Lung (tissue), 12 donors: ENCODE results near the gene SS18L1. TPM values are rescaled to one million over a fixed set of nuclear protein-coding genes. Genes with fewer than 3 reads are reported as not detected.

Source experiments
- ATAC-seq: fragments of 200-7000 bp; cut with Tn5 transposase; one replicate; pipeline ENCODE4 v1.9.1; 2020; ENCODE audit warnings: moderate number of reproducible peaks; ENCODE audit not compliant: insufficient read depth, low FRiP score
- DNase-seq, 3 donors: peaks; one replicate each; pipeline ENCODE4 v3.0.0-alpha.2; 2013 to 2017
- H3K27ac ChIP-seq, 2 donors: one replicate each; pipeline ENCODE4 v1.5.1; 2013; ENCODE audit warnings: mild to moderate bottlenecking in 2 of 2, moderate library complexity in 2 of 2, control low read depth in 1 of 2, inconsistent platforms in 1 of 2, low read depth in 1 of 2, low read length in 1 of 2
- H3K27me3 ChIP-seq, 3 donors: one replicate each; pipeline ENCODE4 v1.5.1; 2013; ENCODE audit warnings: low read length in 2 of 3; ENCODE audit not compliant: control insufficient read depth in 3 of 3, insufficient read depth in 3 of 3
- H3K36me3 ChIP-seq, 4 donors: one replicate each; pipeline ENCODE4 v1.5.1; 2013; ENCODE audit warnings: low read length in 4 of 4, mild to moderate bottlenecking in 1 of 4, moderate library complexity in 1 of 4; ENCODE audit not compliant: control insufficient read depth in 4 of 4, insufficient read depth in 4 of 4
- H3K4me1 ChIP-seq, 5 donors: one replicate each; pipeline ENCODE4 v1.5.1; 2013; ENCODE audit warnings: low read length in 5 of 5, mild to moderate bottlenecking in 2 of 5, moderate library complexity in 1 of 5; ENCODE audit not compliant: control insufficient read depth in 5 of 5, insufficient read depth in 5 of 5
- H3K4me3 ChIP-seq: one replicate; pipeline ENCODE4 v1.5.1; 2013; ENCODE audit warnings: mild to moderate bottlenecking, control low read depth, moderate library complexity
- H3K9ac ChIP-seq, 2 donors: one replicate each; pipeline ENCODE4 v1.5.1; 2013; ENCODE audit warnings: low read length in 2 of 2, control low read depth in 1 of 2; ENCODE audit not compliant: insufficient read depth in 1 of 2
- H3K9me3 ChIP-seq, 4 donors: one replicate each; pipeline ENCODE4 v1.5.1; 2013; ENCODE audit warnings: low read length in 3 of 4, mild to moderate bottlenecking in 1 of 4, moderate library complexity in 1 of 4; ENCODE audit not compliant: control insufficient read depth in 4 of 4, insufficient read depth in 3 of 4
- CTCF ChIP-seq: IDR thresholded peaks from 2 replicates; pipeline ENCODE4 v1.5.1; 2012; ENCODE audit warnings: mild to moderate bottlenecking; ENCODE audit errors: control extremely low read depth, extremely low read depth
- WGBS, 2 donors: extraction: QIAGEN DNeasy Blood & Tissue Kit; methylation state at CpG; one replicate each; pipeline ENCODE4 v1.1.7; 2013; 5-methylcytosine and 5-hydroxymethylcytosine counted together
- polyA plus RNA-seq, 2 donors: library from polyadenylated mRNA; stranded (reverse); fragments of 200-250 nt; gene quantifications; one replicate each; pipeline ENCODE4 v1.2.1, GENCODE V29; 2013
- total RNA-seq, 2 donors: library from RNA; depleted of rRNA in 1 of 2; stranded (reverse); fragments of >200 nt in 1 of 2; gene quantifications; one replicate each; pipeline ENCODE4 v1.2.1, GENCODE V29; 2014 to 2021
- donor health status: control.
- donor health status: control.
- donor health status: Bipolar disorder and iron deficiency.
- donor health status: healthy.
- donor health status: DM: yes; HTN: yes; CAD: no.

Gene SS18L1
- total and polyA plus RNA-seq, 4 donors, result 7.2 to 24.1 (median 14.9) TPM

- ATAC-seq (no peak), DNase-seq (no peak)
- Histone ChIP-seq H3K36me3 (peaks cover 8 to 44% (median 22%) of the 10 kb centered on the region in 4 donors), H3K27me3 (no peaks in the 10 kb centered on the region), H3K9me3 (no peaks in the 10 kb centered on the region), H3K4me1 (no peaks in the 10 kb centered on the region), H3K27ac (no peak overlapping the region), H3K9ac (no peak overlapping the region), H3K4me3 (no peak overlapping the region)
- 83 to 92% methylated on average over 5 of the region's 5 CpGs for WGBS, 2 donors
- no peak for TF ChIP-seq CTCF
Observed at GRCh38 chr20:62202083-62202395, 58.5 kb downstream of the SS18L1 start.

DNA sequence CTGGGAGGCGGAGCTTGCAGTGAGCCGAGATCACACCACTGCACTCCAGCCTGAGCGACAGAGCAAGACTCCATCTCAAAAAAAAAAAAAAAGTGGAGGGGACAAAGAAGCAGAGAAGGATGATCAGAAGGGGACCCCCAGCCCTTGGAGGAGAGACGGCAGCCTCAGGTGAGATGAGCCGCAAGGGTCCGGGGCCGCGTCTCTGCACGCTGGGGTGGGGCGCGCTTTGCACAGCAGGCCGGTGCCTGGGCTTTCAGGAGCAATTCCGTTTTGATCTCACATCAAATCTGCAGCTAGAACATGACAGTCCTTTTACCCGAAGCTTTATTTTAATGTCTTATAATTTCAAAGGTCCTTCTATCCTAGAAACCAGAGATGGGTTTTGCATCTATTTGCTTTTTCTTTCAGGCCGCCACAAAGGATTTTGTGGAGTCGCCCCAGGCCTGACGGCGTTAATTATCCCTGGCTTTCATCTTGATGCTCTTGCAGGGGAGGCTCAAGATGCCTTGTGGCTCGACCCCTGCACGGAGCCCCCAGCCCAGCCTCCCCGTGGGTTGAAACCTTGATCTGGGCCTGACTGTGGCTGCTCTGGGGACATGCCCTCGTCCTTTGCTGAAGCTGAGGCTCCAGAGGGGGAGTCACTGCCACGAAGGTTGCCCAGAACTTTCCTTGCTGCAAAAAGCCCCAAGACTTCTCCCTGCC is 59.3 kb downstream of the SS18L1 start:
- Histone ChIP-seq H3K27me3 (no peaks in the 10 kb centered on the region), H3K4me1 (no peaks in the 10 kb centered on the region), H3K9me3 (no peaks in the 10 kb centered on the region), H3K27ac (no peak overlapping the region), H3K4me3 (no peak overlapping the region), H3K9ac (no peak overlapping the region), H3K36me3 (peaks cover 8 to 44% (median 21%) of the 10 kb centered on the region in 4 donors)
- no peak for ATAC-seq
- DNase-seq, result no peak
- 91 to 92% methylated on average over 23 of the region's 23 CpGs for WGBS, 2 donors
- TF ChIP-seq CTCF, result no peak

GRCh38 chr20:62203378-62204030 is 59.9 kb downstream of the SS18L1 start:
- DNase-seq, result no peak
- no peak for TF ChIP-seq CTCF
- peaks cover 4 to 37% (median 18%) of the 10 kb centered on the region in 4 donors for H3K36me3 ChIP-seq

More at GRCh38 chr20:62203378-62204030, 59.9 kb downstream of the SS18L1 start:
- Histone ChIP-seq H3K9ac (no peak overlapping the region), H3K27me3 (peaks cover 0 to under 1% (median under 1%) of the 10 kb centered on the region in 3 donors), H3K9me3 (no peaks in the 10 kb centered on the region), H3K27ac (no peak overlapping the region), H3K4me3 (no peak overlapping the region), H3K4me1 (no peaks in the 10 kb centered on the region)
- 88 to 90% methylated on average over 22 of the region's 22 CpGs for WGBS, 2 donors
- ATAC-seq, result no peak
